Kidney (tissue), 14 donors: ENCODE measurements around the gene SMARCAL1. TPM values are rescaled to one million over a fixed set of nuclear protein-coding genes. Genes with fewer than 3 reads are reported as not detected.

Experiments
- DNase-seq, 5 donors: peaks; one replicate each; pipeline ENCODE4 v3.0.0-alpha.2; 2013 to 2020
- FAIRE-seq: peaks from 2 replicates; lab custom pipeline; 2012; peaks lifted over from hg19 to GRCh38; lab: Jason Lieb, UNC
- H3K27ac ChIP-seq, 2 donors: one replicate each; pipeline ENCODE4 v1.7.0; 2013; ENCODE audit warnings: low read depth in 2 of 2, low read length in 2 of 2, inconsistent platforms in 1 of 2
- H3K27me3 ChIP-seq: one replicate; pipeline ENCODE4 v1.7.1; 2013; ENCODE audit warnings: low read length, inconsistent platforms; ENCODE audit not compliant: control insufficient read depth, insufficient read depth
- H3K36me3 ChIP-seq, 3 donors: one replicate each; pipeline versions ENCODE4 v1.7.0 to v1.7.1; 2013; ENCODE audit warnings: low read length in 3 of 3, control low read depth in 1 of 3, inconsistent platforms in 1 of 3; ENCODE audit not compliant: insufficient read depth in 3 of 3, control insufficient read depth in 2 of 3
- H3K4me1 ChIP-seq, 3 donors: one replicate each; pipeline versions ENCODE4 v1.7.0 to v1.7.1; 2013; ENCODE audit warnings: low read length in 3 of 3, inconsistent platforms in 1 of 3, low read depth in 1 of 3; ENCODE audit not compliant: control insufficient read depth in 2 of 3, insufficient read depth in 2 of 3
- H3K4me3 ChIP-seq, 3 donors: one replicate each; pipeline versions ENCODE4 v1.7.0 to v1.8.1; 2013; ENCODE audit warnings: low read length in 3 of 3, control low read depth in 1 of 3, inconsistent platforms in 1 of 3
- H3K9ac ChIP-seq, 3 donors: one replicate each; pipeline versions ENCODE4 v1.7.0 to v1.7.1; 2013; ENCODE audit warnings: low read length in 3 of 3, control low read depth in 1 of 3, inconsistent platforms in 1 of 3
- H3K9me3 ChIP-seq, 3 donors: one replicate each; pipeline versions ENCODE4 v1.7.0 to v1.7.1; 2013; ENCODE audit warnings: low read length in 3 of 3, control low read depth in 1 of 3, inconsistent platforms in 1 of 3; ENCODE audit not compliant: control insufficient read depth in 2 of 3, insufficient read depth in 1 of 3
- CTCF ChIP-seq: IDR thresholded peaks from 3 replicates; pipeline ENCODE4 v1.5.1; 2012; ENCODE audit warnings: mild to moderate bottlenecking, moderate library complexity, borderline replicate concordance; ENCODE audit not compliant: insufficient read depth; ENCODE audit errors: extremely low read depth
- intact Hi-C: fragments of 100-400 bp; cut with DNase I; formaldehyde crosslinking; loops from one replicate; pipeline ENCODE4 v1.11.1; 2022
- polyA plus RNA-seq: library from polyadenylated mRNA; stranded (reverse); fragments of 350-450 nt; fragmentation: Illumina TruSeq; extraction: RNeasy Lipid Tissue Mini Kit (QIAGEN cat#74804); gene quantifications from one replicate; pipeline ENCODE4 v1.2.3, GENCODE V29; 2014; ENCODE audit warnings: low read depth, low replicate concordance; ENCODE audit not compliant: insufficient read depth
- total RNA-seq: library from RNA; stranded (reverse); fragmentation: NEBNext Ultra II Directional; extraction: Animal tissue kit (Norgen Biotek cat#: 25700); gene quantifications from one replicate; pipeline ENCODE4 v1.2.1, GENCODE V29; 2021
- donor health status: control.
- donor health status: control.
- donor health status: control.
- donor health status: control.
- donor health status: control.
- donor health status: DM: yes; HTN: yes; CAD: no.
- donor health status: Normal renal cell carcinoma (clear cell type).

SMARCAL1 gene
- total and polyA plus RNA-seq, 2 donors from 2014 or later = 9.7 to 17.3 TPM

GRCh38 chr2:216503697-216504375, 91.6 kb downstream of the SMARCAL1 start:
- no peak for FAIRE-seq
- no peaks in the 10 kb centered on the region for H3K9me3 ChIP-seq
- H3K4me1 ChIP-seq = peaks cover 0 to 10% (median 0%) of the 10 kb centered on the region in 3 donors
- DNase-seq = no peak
- H3K36me3 ChIP-seq = peaks cover 22 to 48% (median 27%) of the 10 kb centered on the region in 3 donors
- intact Hi-C loops = no loop called here
- no peak overlapping the region for H3K9ac ChIP-seq
- no peaks in the 10 kb centered on the region for H3K27me3 ChIP-seq
- H3K27ac ChIP-seq = no peak overlapping the region
- no peak for TF ChIP-seq CTCF
- H3K4me3 ChIP-seq = no peak overlapping the region

- FAIRE-seq (no peak), DNase-seq (no peak)
- H3K4me1 ChIP-seq = peaks cover 0 to 10% (median 0%) of the 10 kb centered on the region in 3 donors
- H3K9me3 ChIP-seq = no peaks in the 10 kb centered on the region
- intact Hi-C loops = no loop called here
- no peak overlapping the region for H3K27ac ChIP-seq
- H3K9ac ChIP-seq = no peak overlapping the region
- H3K36me3 ChIP-seq = peaks cover 22 to 48% (median 27%) of the 10 kb centered on the region in 3 donors
- no peak for TF ChIP-seq CTCF
- no peaks in the 10 kb centered on the region for H3K27me3 ChIP-seq
- no peak overlapping the region for H3K4me3 ChIP-seq
Observed at GRCh38 chr2:216504376-216504762, 92.1 kb downstream of the SMARCAL1 start.

GRCh38 chr2:216505133-216506106, 93.1 kb downstream of the SMARCAL1 start:
- intact Hi-C loops = no loop called here
- H3K4me1 ChIP-seq = no peaks in the 10 kb centered on the region
- FAIRE-seq = no peak
- no peak overlapping the region for H3K27ac ChIP-seq
- no peaks in the 10 kb centered on the region for H3K27me3 ChIP-seq
- DNase-seq = no peak
- H3K9ac ChIP-seq = no peak overlapping the region
- H3K36me3 ChIP-seq = peaks cover 14 to 38% (median 20%) of the 10 kb centered on the region in 3 donors
- no peaks in the 10 kb centered on the region for H3K9me3 ChIP-seq
- TF ChIP-seq CTCF = no peak
- H3K4me3 ChIP-seq = no peak overlapping the region
